Naive thymus-derived CD4-positive, alpha-beta T cell (primary cell): ENCODE results near the gene RACK1. TPM values are rescaled to one million over a fixed set of nuclear protein-coding genes. Genes with fewer than 3 reads are reported as not detected.

Experiments used
- ATAC-seq: fragments of 150-1000 bp; cut with Tn5 transposase; 2 replicates; pipeline ENCODE4 v1.10.0; 2021; ENCODE audit warnings: mild to moderate bottlenecking, moderate library complexity
- CTCF ChIA-PET: fragments of 350-600 bp; sonication (Branson Sonifier 250); formaldehyde crosslinking; loops from one replicate; lab custom pipeline; 2021; ENCODE audit warnings: antibody characterized with exemption; lab: Charles Lee
- POLR2A ChIA-PET: fragments of 350-600 bp; sonication (Branson Sonifier 250); formaldehyde crosslinking; loops from one replicate; lab custom pipeline; 2021; ENCODE audit warnings: antibody characterized with exemption, inconsistent platforms; lab: Charles Lee
- DNase-seq, 9 donors: peaks; one replicate each; pipeline versions ENCODE4 v3.0.0 to v3.0.0-alpha.2; 2020 to 2022; ENCODE audit warnings: mixed read lengths in 1 of 9
- H3K27ac ChIP-seq: one replicate; pipeline ENCODE4 v1.7.0; 2013; ENCODE audit warnings: mild to moderate bottlenecking, low read depth, low read length, moderate library complexity
- H3K27me3 ChIP-seq, 2 donors: one replicate each; pipeline ENCODE4 v1.7.0; 2013; ENCODE audit warnings: low read length in 2 of 2, mild to moderate bottlenecking in 2 of 2, moderate library complexity in 2 of 2; ENCODE audit not compliant: control insufficient read depth in 2 of 2, insufficient read depth in 2 of 2
- H3K36me3 ChIP-seq, 3 experiments: 1 replicate in 2 of 3; 2 replicates in 1 of 3; pipeline ENCODE4 v1.7.0; 2013; ENCODE audit warnings: low read length in 3 of 3, mild to moderate bottlenecking in 3 of 3, moderate library complexity in 1 of 3; ENCODE audit not compliant: insufficient read depth in 3 of 3, control insufficient read depth in 2 of 3
- H3K4me1 ChIP-seq, 2 donors: one replicate each; pipeline ENCODE4 v1.7.0; 2013; ENCODE audit warnings: low read length in 2 of 2, mild to moderate bottlenecking in 2 of 2, moderate library complexity in 1 of 2; ENCODE audit not compliant: control insufficient read depth in 2 of 2, insufficient read depth in 2 of 2
- H3K4me3 ChIP-seq: 2 replicates; pipeline ENCODE4 v1.7.0; 2013; ENCODE audit warnings: mild to moderate bottlenecking, low read length
- H3K9me3 ChIP-seq, 3 experiments: 1 replicate in 2 of 3; 2 replicates in 1 of 3; pipeline ENCODE4 v1.7.0; 2013; ENCODE audit warnings: low read length in 3 of 3; ENCODE audit not compliant: control insufficient read depth in 2 of 3
- H3K27ac Mint-ChIP-seq, 9 donors: one replicate each; pipeline ENCODE4 v1.8.0; 2020 to 2022; ENCODE audit warnings: mixed read lengths in 9 of 9, mild to moderate bottlenecking in 8 of 9, moderate library complexity in 5 of 9, inconsistent platforms in 2 of 9
- H3K27me3 Mint-ChIP-seq, 5 donors: one replicate each; pipeline ENCODE4 v1.8.0; 2021 to 2022; ENCODE audit warnings: mixed read lengths in 5 of 5, mild to moderate bottlenecking in 1 of 5
- H3K36me3 Mint-ChIP-seq, 5 donors: one replicate each; pipeline ENCODE4 v1.8.0; 2020 to 2022; ENCODE audit warnings: mixed read lengths in 5 of 5, mild to moderate bottlenecking in 3 of 5, inconsistent platforms in 1 of 5
- H3K4me1 Mint-ChIP-seq, 7 donors: one replicate each; pipeline ENCODE4 v1.8.0; 2020 to 2022; ENCODE audit warnings: mixed read lengths in 7 of 7, mild to moderate bottlenecking in 3 of 7, inconsistent platforms in 1 of 7
- H3K4me3 Mint-ChIP-seq, 10 donors: one replicate each; pipeline ENCODE4 v1.8.0; 2020 to 2022; ENCODE audit warnings: mild to moderate bottlenecking in 10 of 10, mixed read lengths in 10 of 10, moderate library complexity in 6 of 10, inconsistent platforms in 2 of 10
- H3K9me3 Mint-ChIP-seq, 11 donors: one replicate each; pipeline ENCODE4 v1.8.0; 2020 to 2022; ENCODE audit warnings: mixed read lengths in 11 of 11, mild to moderate bottlenecking in 4 of 11, inconsistent platforms in 1 of 11, moderate library complexity in 1 of 11
- intact Hi-C, 2 donors: fragments of 100-400 bp; cut with micrococcal nuclease; formaldehyde crosslinking; loops; one replicate each; pipeline ENCODE4 v1.15.1; 2023
- polyA plus RNA-seq, 2 donors: library from polyadenylated mRNA; unstranded; fragments of 300-500 nt; fragmentation: Illumina TruSeq; gene quantifications; one replicate each; pipeline ENCODE4 v1.2.3, GENCODE V29; 2021
- total RNA-seq, 6 experiments: library from RNA in 5 of 6; stranded (reverse) in 5 of 6; gene quantifications; 1 replicate in 5 of 6; 2 replicates in 1 of 6; pipeline ENCODE4 v1.2.3 and lab custom pipeline; 2021 to 2026

The RACK1 gene
- total and polyA plus RNA-seq, 7 experiments from 2014 or later: 1,703 to 2,829 (median 2,491) TPM

DNA sequence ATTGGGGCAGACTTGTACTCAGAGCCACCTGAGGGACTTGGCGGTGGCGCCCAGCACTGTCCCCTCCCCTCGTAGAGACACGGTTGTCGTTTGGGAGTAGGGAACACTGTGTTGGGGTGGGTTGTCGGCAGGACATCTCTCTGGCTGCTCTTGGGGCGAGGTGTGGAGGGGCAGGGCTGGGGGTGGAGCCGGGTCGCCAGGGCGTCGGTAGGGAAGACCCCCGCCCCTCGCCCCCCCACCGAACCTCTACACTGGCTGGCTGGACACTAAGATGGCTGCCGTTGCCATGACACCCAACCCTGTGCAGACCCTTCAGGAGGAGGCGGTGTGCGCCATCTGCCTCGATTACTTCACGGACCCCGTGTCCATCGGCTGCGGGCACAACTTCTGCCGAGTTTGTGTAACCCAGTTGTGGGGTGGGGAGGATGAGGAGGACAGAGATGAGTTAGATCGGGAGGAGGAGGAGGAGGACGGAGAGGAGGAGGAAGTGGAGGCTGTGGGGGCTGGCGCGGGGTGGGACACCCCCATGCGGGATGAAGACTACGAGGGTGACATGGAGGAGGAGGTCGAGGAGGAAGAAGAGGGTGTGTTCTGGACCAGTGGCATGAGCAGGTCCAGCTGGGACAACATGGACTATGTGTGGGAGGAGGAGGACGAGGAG, 19.8 kb downstream of the RACK1 start:
- ChIA-PET CTCF (interaction anchor here (0.6 to 2.8 kb wide), 4 partner anchors 19 to 38 kb away, joined by 3 to 23 read pairs (median 6); partner anchors contain the start of gene RACK1), POLR2A (interaction anchor here (0.7 to 14.6 kb wide), 14 partner anchors 8 to 416 kb away, joined by 3 to 241 read pairs (median 24); partner anchors contain the start of genes RACK1, TRIM52 and TRIM7)
- Histone ChIP-seq H3K36me3 (peaks cover 0 to 16% (median 0%) of the 10 kb centered on the region in 3 experiments), H3K9me3 (no peaks in the 10 kb centered on the region), H3K27me3 (no peaks in the 10 kb centered on the region), H3K27ac (peak overlapping the region; percentile 95), H3K4me3 (peak overlapping the region; percentile 90), H3K4me1 (peaks cover 20 to 22% of the 10 kb centered on the region in 2 donors)
- intact Hi-C loops: loop anchor here (1.0 to 10.0 kb wide), 11 partner anchors 19 to 1403 kb away; partner anchors contain the start of genes TRIM52 (in 2 of the 2), ZFP62 (in 2 of the 2), MGAT1 (in 1 of the 2) and RACK1 (in 1 of the 2)
- H3K27ac Mint-ChIP-seq: peak overlapping the region; percentile 98 to 100 (median 100)
- H3K4me1 Mint-ChIP-seq: peaks cover 10 to 67% (median 51%) of the 10 kb centered on the region in 7 donors
- H3K4me3 Mint-ChIP-seq: peak overlapping the region; percentile 89 to 100 (median 98)
- no peak for DNase-seq
- H3K36me3 Mint-ChIP-seq: peaks cover 0 to 13% (median 0%) of the 10 kb centered on the region in 5 donors
- peaks cover 0 to 9% (median 0%) of the 10 kb centered on the region in 5 donors for H3K27me3 Mint-ChIP-seq
- H3K9me3 Mint-ChIP-seq: peaks cover 0 to 32% (median 0%) of the 10 kb centered on the region in 11 donors
- ATAC-seq: peak; percentile 1

DNA sequence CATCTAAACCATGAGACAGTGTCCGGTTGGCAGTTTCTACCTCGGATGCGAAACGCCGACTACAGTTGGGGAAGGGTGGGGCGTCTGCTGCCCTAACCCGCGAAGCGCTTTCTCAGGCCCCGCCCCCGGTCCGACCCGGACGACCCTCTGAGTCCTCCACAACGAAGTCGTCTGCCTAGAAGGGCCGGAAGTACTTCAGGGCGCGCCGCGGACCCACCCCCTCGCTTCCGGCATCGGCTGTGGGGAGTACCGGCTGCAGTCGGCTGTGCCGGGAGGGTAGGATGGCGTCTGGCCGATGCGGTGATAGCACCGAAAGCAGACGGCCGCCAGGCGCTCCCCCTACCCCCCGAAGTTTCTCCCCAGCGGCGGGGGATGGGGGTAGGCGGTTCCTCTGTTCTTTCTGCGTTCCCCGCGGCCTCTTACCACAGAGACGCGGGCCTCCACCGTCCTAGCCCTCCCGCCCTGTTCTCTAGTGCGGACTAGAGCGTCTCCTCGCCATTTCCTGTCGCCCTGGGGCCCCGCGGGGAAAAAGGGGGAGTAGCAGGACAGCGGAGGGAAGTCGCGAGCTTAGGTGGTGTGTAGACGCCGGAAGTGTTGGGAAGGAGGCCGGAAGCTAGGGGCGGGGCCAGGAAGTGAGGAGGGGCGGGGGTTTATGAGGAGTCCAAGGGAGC, 20.5 kb downstream of the RACK1 start, which contains the start of gene TRIM41:
Gene TRIM41, plus strand, starts transcription at position 224 of the 671 bp plus-strand sequence. CDS start 719 bp downstream, outside the sequence.
- Histone ChIP-seq H3K36me3 (peaks cover 0 to 16% (median 0%) of the 10 kb centered on the region in 3 experiments), H3K27me3 (no peaks in the 10 kb centered on the region), H3K27ac (peak within 1 kb of the TSS; percentile 95), H3K4me1 (peaks cover 20 to 22% of the 10 kb centered on the region in 2 donors), H3K9me3 (no peaks in the 10 kb centered on the region), H3K4me3 (peak within 1 kb of the TSS; percentile 90)
- H3K4me3 Mint-ChIP-seq: peak within 1 kb of the TSS; percentile 89 to 100 (median 98)
- peaks cover 10 to 74% (median 53%) of the 10 kb centered on the region in 7 donors for H3K4me1 Mint-ChIP-seq
- H3K36me3 Mint-ChIP-seq: peaks cover 0 to 15% (median 0%) of the 10 kb centered on the region in 5 donors
- peak; percentile 81 for ATAC-seq
- peak within 1 kb of the TSS; percentile 98 to 100 (median 100) for H3K27ac Mint-ChIP-seq
- POLR2A ChIA-PET: interaction anchor here (0.7 to 14.6 kb wide), 16 partner anchors 9 to 417 kb away, joined by 3 to 241 read pairs (median 8); partner anchors contain the start of genes RACK1, TRIM52 and TRIM7
- peaks cover 0 to 38% (median 0%) of the 10 kb centered on the region in 11 donors for H3K9me3 Mint-ChIP-seq
- intact Hi-C loops: loop anchor here (1.0 to 10.0 kb wide), 11 partner anchors 20 to 1402 kb away; partner anchors contain the start of genes TRIM52 (in 2 of the 2), ZFP62 (in 2 of the 2), MGAT1 (in 1 of the 2) and RACK1 (in 1 of the 2)
- peaks cover 0 to 10% (median 0%) of the 10 kb centered on the region in 5 donors for H3K27me3 Mint-ChIP-seq
- CTCF ChIA-PET: interaction anchor here (1.9 to 2.8 kb wide), 4 partner anchors 16 to 39 kb away, joined by 7 to 23 read pairs (median 9); partner anchors contain the start of gene RACK1
- DNase-seq: peak; percentile 89 to 98 (median 97)

DNA sequence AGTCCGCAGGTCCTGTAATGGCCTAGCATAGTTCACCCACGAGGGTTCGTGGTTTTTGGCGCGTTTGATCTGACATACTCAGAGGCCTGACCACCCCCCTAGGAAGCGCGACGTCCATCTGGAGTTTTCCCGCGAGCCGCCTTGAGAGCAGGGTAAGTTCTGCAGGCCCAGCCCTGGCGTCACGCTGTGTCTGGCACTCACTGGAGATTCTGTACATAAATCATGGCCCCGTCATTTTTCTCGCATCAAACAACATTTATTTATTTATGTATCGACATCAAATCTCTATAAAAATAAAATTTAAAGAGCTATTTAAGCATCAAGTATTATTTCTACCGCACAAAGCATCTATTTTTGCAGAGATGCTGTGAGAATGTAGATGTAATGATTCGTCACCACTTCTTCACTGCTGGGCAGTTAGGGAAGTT, 21.1 kb downstream of the RACK1 start:
- CTCF ChIA-PET: interaction anchor here (0.8 to 2.8 kb wide), 4 partner anchors 16 to 39 kb away, joined by 4 to 23 read pairs (median 8); partner anchors contain the start of gene TRIM52
- no peaks in the 10 kb centered on the region for H3K27me3 ChIP-seq
- peak overlapping the region; percentile 98 to 100 (median 100) for H3K27ac Mint-ChIP-seq
- peak overlapping the region; percentile 95 for H3K27ac ChIP-seq
- H3K27me3 Mint-ChIP-seq: peaks cover 0 to 12% (median 0%) of the 10 kb centered on the region in 5 donors
- intact Hi-C loops: loop anchor here (1.0 to 10.0 kb wide), 14 partner anchors 15 to 1402 kb away; partner anchors contain the start of genes TRIM52 (in 2 of the 2), ZFP62 (in 2 of the 2), MGAT1 (in 1 of the 2) and RACK1 (in 1 of the 2)
- H3K4me3 Mint-ChIP-seq: peak overlapping the region; percentile 89 to 100 (median 98)
- H3K4me3 ChIP-seq: peak overlapping the region; percentile 90
- POLR2A ChIA-PET: interaction anchor here (1.0 to 14.6 kb wide), 16 partner anchors 9 to 416 kb away, joined by 3 to 241 read pairs (median 8); partner anchors contain the start of genes RACK1, TRIM52 and TRIM7
- H3K4me1 ChIP-seq: peaks cover 22 to 24% of the 10 kb centered on the region in 2 donors
- peaks cover 0 to 43% (median 0%) of the 10 kb centered on the region in 11 donors for H3K9me3 Mint-ChIP-seq
- no peak for DNase-seq
- peaks cover 0 to 12% (median 0%) of the 10 kb centered on the region in 3 experiments for H3K36me3 ChIP-seq
- no peak for ATAC-seq
- H3K9me3 ChIP-seq: no peaks in the 10 kb centered on the region
- H3K4me1 Mint-ChIP-seq: peaks cover 15 to 79% (median 58%) of the 10 kb centered on the region in 7 donors
- H3K36me3 Mint-ChIP-seq: peaks cover 0 to 18% (median 0%) of the 10 kb centered on the region in 5 donors

DNA sequence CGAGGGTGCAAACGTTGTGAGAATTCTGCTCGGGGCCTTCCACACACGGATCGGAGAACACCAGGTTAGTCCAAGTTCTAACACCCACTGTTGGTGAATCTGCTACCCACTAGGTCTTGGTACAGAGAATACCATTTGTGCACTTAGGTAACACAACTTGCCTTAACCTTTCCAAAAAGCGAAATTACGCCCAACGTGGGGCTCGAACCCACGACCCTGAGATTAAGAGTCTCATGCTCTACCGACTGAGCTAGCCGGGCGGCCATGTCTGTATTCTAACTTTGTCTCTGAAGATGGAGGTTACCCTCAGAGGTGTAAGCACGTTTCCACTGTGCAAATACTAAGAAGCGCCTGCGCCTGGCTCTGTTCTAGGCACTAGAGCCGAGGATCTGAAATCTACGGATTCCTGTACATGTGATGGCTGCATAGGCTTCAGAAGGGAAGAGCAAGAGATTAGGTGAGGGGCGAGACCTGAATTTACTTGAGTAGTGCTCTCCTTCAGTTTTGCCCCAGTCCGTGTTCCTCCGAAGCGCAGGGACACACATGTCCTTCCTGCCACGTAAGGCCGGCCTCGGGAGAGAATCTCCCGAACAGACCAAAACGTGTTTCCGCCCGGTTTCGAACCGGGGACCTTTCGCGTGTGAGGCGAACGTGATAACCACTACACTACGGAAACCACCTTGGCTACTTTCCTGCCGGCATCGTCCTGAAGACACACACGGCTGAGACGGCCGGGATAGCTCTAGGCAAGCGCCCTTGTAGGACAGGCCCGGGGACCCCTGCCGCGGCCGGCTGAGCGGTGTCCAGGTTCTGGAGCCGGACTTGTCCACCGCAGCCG, 21.7 kb downstream of the RACK1 start:
- Histone ChIP-seq H3K27ac (peak overlapping the region; percentile 95), H3K4me1 (peaks cover 22 to 26% of the 10 kb centered on the region in 2 donors), H3K36me3 (peaks cover 0 to 11% (median 0%) of the 10 kb centered on the region in 3 experiments), H3K4me3 (peak overlapping the region; percentile 90), H3K27me3 (no peaks in the 10 kb centered on the region), H3K9me3 (no peaks in the 10 kb centered on the region)
- Mint-ChIP-seq H3K36me3 (peaks cover 0 to 18% (median 0%) of the 10 kb centered on the region in 5 donors), H3K4me1 (peaks cover 19 to 81% (median 61%) of the 10 kb centered on the region in 7 donors), H3K9me3 (peaks cover 0 to 43% (median 0%) of the 10 kb centered on the region in 11 donors), H3K4me3 (peak overlapping the region; percentile 89 to 100 (median 98)), H3K27me3 (peaks cover 0 to 12% (median 0%) of the 10 kb centered on the region in 5 donors), H3K27ac (peak overlapping the region; percentile 98 to 100 (median 100))
- DNase-seq: peak; percentile 93 to 99 (median 95)
- peak; percentile 45 for ATAC-seq
- intact Hi-C loops: loop anchor here (1.0 to 10.0 kb wide), 7 partner anchors 15 to 1401 kb away; partner anchors contain the start of genes MGAT1 (in 1 of the 2), SQSTM1 (in 1 of the 2) and ZFP62 (in 1 of the 2)
- POLR2A ChIA-PET: interaction anchor here (0.7 to 14.6 kb wide), 15 partner anchors 10 to 415 kb away, joined by 3 to 241 read pairs (median 9); partner anchors contain the start of genes RACK1, TRIM52 and TRIM7
- CTCF ChIA-PET: interaction anchor here (0.7 to 2.8 kb wide), 5 partner anchors 15 to 39 kb away, joined by 3 to 23 read pairs (median 7); partner anchors contain the start of gene TRIM52
